Medulla oblongata (tissue), 1 donor: ENCODE data around the gene KLHDC8A.
"Not testable (repeated sequence)": the region's sequence is repeated elsewhere in the genome, so short reads cannot be mapped to it uniquely, and the experiment has no call there.

Source experiments
- DNase-seq: peaks from one replicate; pipeline ENCODE4 v3.0.0-alpha.2; 2015; ENCODE audit errors: extremely low spot score

The KLHDC8A gene

GRCh38 chr1:205356440-205357139 lies at the start of gene KLHDC8A:
Gene KLHDC8A (minus strand): TSS chr1:205356922. CDS start chr1:205343604, 13,318 bp downstream.
- DNase-seq = peak; percentile 42

GRCh38 chr1:205406252-205406651 lies 49.5 kb upstream of the KLHDC8A start:
- not testable (repeated sequence) for DNase-seq

GRCh38 chr1:205404484-205404883 lies 47.8 kb upstream of the KLHDC8A start:
- DNase-seq = not testable (repeated sequence)

GRCh38 chr1:205398586-205398985 lies 41.9 kb upstream of the KLHDC8A start:
- no peak for DNase-seq

- peak; percentile 71 for DNase-seq
Observed at GRCh38 chr1:205396967-205397616, 40.4 kb upstream of the KLHDC8A start.

GRCh38 chr1:205395616-205396015 lies 38.9 kb upstream of the KLHDC8A start:
- no peak for DNase-seq

- no peak for DNase-seq
Observed at GRCh38 chr1:205392650-205393049, 35.9 kb upstream of the KLHDC8A start.

- DNase-seq = no peak
Observed at GRCh38 chr1:205391386-205391785, 34.7 kb upstream of the KLHDC8A start.

- DNase-seq = no peak
Observed at GRCh38 chr1:205387845-205388244, 31.1 kb upstream of the KLHDC8A start.

GRCh38 chr1:205382990-205383389 lies 26.3 kb upstream of the KLHDC8A start:
- DNase-seq = not testable (repeated sequence)

- DNase-seq = no peak
Observed at GRCh38 chr1:205382561-205382960, 25.8 kb upstream of the KLHDC8A start.

GRCh38 chr1:205381305-205381704 lies 24.6 kb upstream of the KLHDC8A start:
- no peak for DNase-seq

GRCh38 chr1:205380882-205381281 lies 24.2 kb upstream of the KLHDC8A start:
- DNase-seq = no peak

GRCh38 chr1:205379056-205379455 lies 22.3 kb upstream of the KLHDC8A start:
- no peak for DNase-seq

- no peak for DNase-seq
Observed at GRCh38 chr1:205377355-205377754, 20.6 kb upstream of the KLHDC8A start.

GRCh38 chr1:205376739-205377138 lies 20.0 kb upstream of the KLHDC8A start:
- no peak for DNase-seq

- DNase-seq = peak; percentile 42
Observed at GRCh38 chr1:205375835-205376545, 19.3 kb upstream of the KLHDC8A start.

GRCh38 chr1:205374210-205375078 lies 17.7 kb upstream of the KLHDC8A start:
- DNase-seq = no peak

GRCh38 chr1:205373798-205374175 lies 17.1 kb upstream of the KLHDC8A start:
- no peak for DNase-seq

- DNase-seq = no peak
Observed at GRCh38 chr1:205373022-205373797, 16.5 kb upstream of the KLHDC8A start.
